ENCODE data around the gene OR6N2. TPM values are rescaled to one million over a fixed set of nuclear protein-coding genes. Genes with fewer than 3 reads are reported as not detected.
A peak's percentile ranks its signal among the peaks of the same experiment; 100 is the strongest.

The OR6N2 gene
- not detected for total RNA-seq

- no peak for ATAC-seq (ENCODE audit: low FRiP score)
- DNase-seq (ENCODE audit: low spot score) = no peak
- TF ChIP-seq, protein P1, sequence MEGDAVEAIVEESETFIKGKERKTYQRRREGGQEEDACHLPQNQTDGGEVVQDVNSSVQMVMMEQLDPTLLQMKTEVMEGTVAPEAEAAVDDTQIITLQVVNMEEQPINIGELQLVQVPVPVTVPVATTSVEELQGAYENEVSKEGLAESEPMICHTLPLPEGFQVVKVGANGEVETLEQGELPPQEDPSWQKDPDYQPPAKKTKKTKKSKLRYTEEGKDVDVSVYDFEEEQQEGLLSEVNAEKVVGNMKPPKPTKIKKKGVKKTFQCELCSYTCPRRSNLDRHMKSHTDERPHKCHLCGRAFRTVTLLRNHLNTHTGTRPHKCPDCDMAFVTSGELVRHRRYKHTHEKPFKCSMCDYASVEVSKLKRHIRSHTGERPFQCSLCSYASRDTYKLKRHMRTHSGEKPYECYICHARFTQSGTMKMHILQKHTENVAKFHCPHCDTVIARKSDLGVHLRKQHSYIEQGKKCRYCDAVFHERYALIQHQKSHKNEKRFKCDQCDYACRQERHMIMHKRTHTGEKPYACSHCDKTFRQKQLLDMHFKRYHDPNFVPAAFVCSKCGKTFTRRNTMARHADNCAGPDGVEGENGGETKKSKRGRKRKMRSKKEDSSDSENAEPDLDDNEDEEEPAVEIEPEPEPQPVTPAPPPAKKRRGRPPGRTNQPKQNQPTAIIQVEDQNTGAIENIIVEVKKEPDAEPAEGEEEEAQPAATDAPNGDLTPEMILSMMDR (IDR thresholded peaks at IDR 0.05) = no peak
Measured at GRCh38 chr1:158781104-158781503, at the start of gene OR6N2. OR6N2 (minus strand) TSS chr1:158781204; CDS start chr1:158777635, 3,569 bp downstream.

- ATAC-seq (ENCODE audit: low FRiP score) (no peak), DNase-seq (ENCODE audit: low spot score) (no peak)
- TF ChIP-seq, protein P1 (IDR thresholded peaks at IDR 0.05) = no peak
Measured at GRCh38 chr1:158830074-158830677, 49.2 kb upstream of the OR6N2 start.

DNA sequence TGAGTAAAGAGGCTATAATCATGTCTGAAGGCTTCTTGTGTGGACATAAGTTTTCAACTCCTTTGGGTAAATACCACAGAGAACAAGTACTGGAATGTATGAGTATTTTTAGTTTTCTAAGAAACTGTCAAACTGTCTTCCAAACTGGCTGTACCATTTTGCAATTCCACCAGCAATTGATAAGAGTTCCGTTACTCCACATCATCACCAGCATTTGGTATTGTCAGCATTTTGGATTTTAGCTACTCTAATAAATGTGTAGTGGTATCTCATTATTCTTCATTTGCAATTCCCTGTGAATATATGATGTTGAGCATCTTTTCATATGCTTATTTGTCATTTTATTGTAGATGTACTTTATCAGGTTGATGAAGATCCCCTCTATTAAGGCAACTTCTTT, 40.7 kb upstream of the OR6N2 start:
- DNase-seq (ENCODE audit: low spot score) = no peak
- TF ChIP-seq, protein P1 (IDR thresholded peaks at IDR 0.05) = no peak
- ATAC-seq (ENCODE audit: low FRiP score) = no peak

- TF ChIP-seq, protein P1 (IDR thresholded peaks at IDR 0.05) = no peak
Measured at GRCh38 chr1:158819461-158820443, 38.7 kb upstream of the OR6N2 start.

GRCh38 chr1:158818975-158819431, 38.0 kb upstream of the OR6N2 start:
- DNase-seq (ENCODE audit: low spot score) = no peak
- peak; percentile 39 for ATAC-seq (ENCODE audit: low FRiP score)

More at GRCh38 chr1:158819461-158820443, 38.7 kb upstream of the OR6N2 start:
- no peak for DNase-seq (ENCODE audit: low spot score)
- ATAC-seq (ENCODE audit: low FRiP score) = peak; percentile 59

DNA sequence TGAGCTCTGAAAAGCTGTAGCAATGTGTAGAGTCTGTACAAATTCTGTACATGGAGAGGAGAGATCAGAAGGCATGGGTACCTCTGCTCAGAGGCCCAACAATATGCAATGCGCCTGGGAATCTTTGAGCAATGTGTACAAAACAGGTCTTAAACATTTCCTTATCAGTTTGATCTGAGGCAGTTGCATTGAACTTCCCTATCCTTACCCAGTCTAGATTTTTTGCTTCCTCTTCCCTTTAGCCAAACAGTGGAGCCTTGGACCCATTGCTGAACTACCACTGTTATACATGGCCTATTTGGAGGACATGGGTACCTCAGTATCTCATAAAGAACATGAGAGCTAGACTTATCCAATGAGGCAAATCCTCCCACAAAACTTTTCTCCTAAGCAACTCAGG, 37.6 kb upstream of the OR6N2 start:
- ATAC-seq (ENCODE audit: low FRiP score) (peak; percentile 39), DNase-seq (ENCODE audit: low spot score) (no peak)
- TF ChIP-seq, protein P1 (IDR thresholded peaks at IDR 0.05) = no peak

More at GRCh38 chr1:158818975-158819431, 38.0 kb upstream of the OR6N2 start:
- TF ChIP-seq, protein P1 (IDR thresholded peaks at IDR 0.05) = no peak
